Upper lobe of left lung (tissue), 4 donors: ENCODE measurements around the gene GFRA1.

Experiments
- EP300 ChIP-seq, 4 donors: sonication (generic); formaldehyde crosslinking; IDR thresholded peaks; one replicate each; pipeline ENCODE4 v1.5.1; 2017; ENCODE audit warnings: antibody characterized with exemption in 4 of 4, control low read depth in 2 of 4
- POLR2AphosphoS5 ChIP-seq, 2 donors: sonication (generic); formaldehyde crosslinking; IDR thresholded peaks; one replicate each; pipeline ENCODE4 v1.5.1; 2017; ENCODE audit warnings: antibody characterized with exemption in 2 of 2
- TF ChIP-seq, protein P1 (sequence below), 6 experiments: fragments of 450-650 bp in 4 of 6; fragments of 200-600 bp in 2 of 6; sonication (generic) in 2 of 6; IDR thresholded peaks; one replicate each; pipeline ENCODE4 v1.5.1; 2016 to 2019; ENCODE audit warnings: antibody characterized with exemption in 6 of 6

DNA sequence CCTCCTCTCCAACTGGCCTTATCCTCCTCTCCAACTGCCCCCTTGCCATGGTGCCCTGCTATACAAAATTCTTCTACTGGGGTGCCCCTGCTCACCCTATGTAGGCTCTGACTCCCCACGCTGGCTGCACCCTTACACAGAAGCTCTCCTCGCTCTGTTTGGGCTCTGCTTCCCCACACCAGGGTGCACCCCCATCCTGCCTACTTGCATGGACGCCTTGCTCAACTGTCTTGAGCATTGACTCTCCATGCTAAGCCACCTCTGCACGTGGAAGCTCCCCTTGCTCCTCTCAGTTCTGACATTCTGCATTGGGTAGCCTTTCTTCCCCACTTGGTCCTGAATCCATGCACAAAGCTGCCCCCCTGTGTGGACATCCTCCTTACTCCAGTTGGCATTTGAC, 231.1 kb downstream of the GFRA1 start:
- TF ChIP-seq POLR2AphosphoS5 (IDR thresholded peaks at IDR 0.05) (no peak), EP300 (IDR thresholded peaks at IDR 0.05) (no peak)
- TF ChIP-seq, protein P1, sequence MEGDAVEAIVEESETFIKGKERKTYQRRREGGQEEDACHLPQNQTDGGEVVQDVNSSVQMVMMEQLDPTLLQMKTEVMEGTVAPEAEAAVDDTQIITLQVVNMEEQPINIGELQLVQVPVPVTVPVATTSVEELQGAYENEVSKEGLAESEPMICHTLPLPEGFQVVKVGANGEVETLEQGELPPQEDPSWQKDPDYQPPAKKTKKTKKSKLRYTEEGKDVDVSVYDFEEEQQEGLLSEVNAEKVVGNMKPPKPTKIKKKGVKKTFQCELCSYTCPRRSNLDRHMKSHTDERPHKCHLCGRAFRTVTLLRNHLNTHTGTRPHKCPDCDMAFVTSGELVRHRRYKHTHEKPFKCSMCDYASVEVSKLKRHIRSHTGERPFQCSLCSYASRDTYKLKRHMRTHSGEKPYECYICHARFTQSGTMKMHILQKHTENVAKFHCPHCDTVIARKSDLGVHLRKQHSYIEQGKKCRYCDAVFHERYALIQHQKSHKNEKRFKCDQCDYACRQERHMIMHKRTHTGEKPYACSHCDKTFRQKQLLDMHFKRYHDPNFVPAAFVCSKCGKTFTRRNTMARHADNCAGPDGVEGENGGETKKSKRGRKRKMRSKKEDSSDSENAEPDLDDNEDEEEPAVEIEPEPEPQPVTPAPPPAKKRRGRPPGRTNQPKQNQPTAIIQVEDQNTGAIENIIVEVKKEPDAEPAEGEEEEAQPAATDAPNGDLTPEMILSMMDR (IDR thresholded peaks at IDR 0.05), result no peak
